IMR-90 (cell line): ENCODE results near the gene GPRIN3.

ENCODE experiments used
- CHD1 ChIP-seq: IDR thresholded peaks from 2 replicates; pipeline ENCODE4 v1.6.1; 2012; ENCODE audit warnings: low read depth, low read length, improper control_type of control experiment
- CTCF ChIP-seq: conservative IDR thresholded peaks from 2 replicates; pipeline ENCODE4 v1.5.1; 2012; ENCODE audit warnings: mild to moderate bottlenecking, low read depth, low read length, improper control_type of control experiment

DNA sequence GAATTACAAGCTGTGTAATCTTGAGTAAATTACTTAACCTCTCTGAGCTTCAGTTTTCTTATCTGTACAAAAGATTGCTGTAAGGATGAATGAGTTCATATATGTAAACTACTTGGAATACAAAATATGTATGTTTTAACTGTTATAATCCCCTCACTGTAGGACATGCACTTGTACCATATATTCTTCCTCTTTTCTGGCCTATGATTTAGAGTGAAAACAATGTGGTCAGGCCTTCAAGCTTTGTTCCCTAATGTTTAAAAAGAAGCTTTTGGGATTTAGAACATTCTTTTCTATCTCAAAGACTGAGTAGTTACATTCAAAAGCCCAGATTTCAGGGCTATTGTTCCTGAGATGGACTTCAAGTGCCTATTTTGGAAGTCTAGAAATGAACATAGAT lies 26.7 kb upstream of the GPRIN3 start:
- no peak for TF ChIP-seq CTCF
- TF ChIP-seq CHD1 = no peak
